GM18505 (cell line): Measurements from ENCODE around the gene CMSS1.

Experiments used
- ATAC-seq: cut with Tn5 transposase; IDR thresholded peaks from one replicate; pipeline ENCODE4 v1.9.1; 2021; ENCODE audit not compliant: unreplicated experiment
- POLR2A ChIP-seq: IDR thresholded peaks from 4 replicates; pipeline ENCODE4 v1.6.1; 2011; ENCODE audit warnings: borderline replicate concordance; ENCODE audit not compliant: insufficient read depth, insufficient read length; ENCODE audit errors: extremely low read depth

Gene CMSS1

DNA sequence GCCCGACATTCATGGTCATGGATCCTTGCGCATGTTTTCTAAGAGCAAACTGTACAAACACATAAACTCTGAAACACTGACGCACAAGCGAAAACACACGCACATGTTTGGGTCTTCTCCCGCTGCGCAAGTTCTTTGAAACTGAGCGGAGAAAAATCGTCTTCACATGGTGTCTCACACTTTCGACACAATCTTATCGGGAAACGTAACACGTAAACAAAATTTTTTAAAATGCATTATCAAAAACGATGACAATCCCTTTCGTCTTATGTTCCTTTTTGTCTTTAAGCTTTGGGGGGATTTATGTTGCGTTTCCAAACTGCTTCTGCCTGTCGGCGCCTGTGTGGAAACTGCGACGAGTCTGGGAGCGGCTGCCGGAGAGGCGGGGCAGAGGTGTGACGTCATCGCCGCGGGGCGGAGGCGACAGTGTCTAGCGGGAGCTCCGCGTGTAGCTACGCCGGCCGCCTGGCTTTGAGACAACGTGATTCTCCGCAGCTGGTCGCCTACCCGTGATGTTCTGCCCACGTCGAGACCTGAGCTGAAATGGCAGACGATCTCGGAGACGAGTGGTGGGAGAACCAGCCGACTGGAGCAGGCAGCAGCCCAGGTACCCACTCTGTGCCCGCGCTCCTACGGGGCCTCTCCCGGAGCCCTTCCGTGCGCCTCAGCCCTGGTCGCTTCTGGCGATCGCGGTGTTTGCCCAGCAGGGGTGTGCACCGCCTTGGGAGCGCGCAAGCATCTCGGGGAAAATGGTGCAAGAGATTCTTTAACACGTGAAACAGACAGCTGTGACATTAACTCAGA lies at the start of gene CMSS1:
Gene CMSS1, plus strand, starts transcription at position 426 of the 804 bp plus-strand sequence.
- TF ChIP-seq POLR2A: peak; percentile 86
- ATAC-seq: peak; percentile 98

DNA sequence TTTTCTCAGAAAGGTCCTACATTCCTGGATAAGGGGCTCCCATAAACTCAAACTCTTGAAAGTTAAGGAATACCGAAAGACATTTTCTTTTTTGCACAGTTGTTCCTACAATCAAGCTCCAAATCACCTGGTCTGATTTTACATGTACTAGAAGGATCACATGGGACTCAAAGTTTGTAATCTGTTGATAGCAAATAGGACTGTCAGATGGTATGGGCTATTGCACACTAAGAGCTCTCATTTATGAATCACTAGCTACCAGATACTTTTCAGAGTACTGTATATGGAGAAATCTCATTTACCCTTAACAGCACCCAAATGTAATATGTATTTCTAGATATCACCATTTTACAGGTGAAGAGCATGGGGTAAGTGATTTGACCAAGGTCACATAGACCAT lies 49.5 kb upstream of the CMSS1 start:
- no peak for ATAC-seq
- TF ChIP-seq POLR2A: no peak

DNA sequence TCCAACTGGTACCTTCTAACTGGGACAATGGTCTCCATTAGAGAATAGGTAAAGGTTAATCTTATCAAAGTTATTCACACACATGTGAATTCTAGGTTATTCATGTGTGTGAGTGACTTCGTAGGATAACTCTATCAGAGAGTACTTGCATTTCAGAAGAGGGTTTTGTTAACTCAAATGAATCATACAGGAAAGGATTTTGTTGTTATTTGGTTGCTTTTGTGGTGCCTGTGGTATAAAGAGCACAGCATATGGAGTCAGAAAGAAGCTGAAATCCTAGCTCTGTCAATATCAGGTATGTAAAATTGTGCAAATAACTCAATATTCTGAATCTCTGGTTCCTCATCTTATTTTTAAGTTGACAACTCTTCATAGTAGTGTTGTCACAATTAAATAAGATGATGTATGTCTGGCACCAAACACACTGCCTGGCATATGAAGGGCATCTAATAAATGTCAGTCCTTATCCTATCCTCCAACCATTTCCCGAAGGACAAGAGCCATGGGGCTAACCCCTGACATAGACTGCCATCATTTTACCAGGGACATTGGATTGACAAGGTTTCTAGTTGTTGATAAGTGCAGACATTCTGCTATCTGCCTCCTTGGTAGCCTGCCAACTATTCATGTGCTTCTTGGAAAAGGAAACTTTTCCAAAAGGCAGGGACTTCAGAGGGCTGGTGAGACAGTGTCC lies 48.7 kb upstream of the CMSS1 start:
- no peak for TF ChIP-seq POLR2A

DNA sequence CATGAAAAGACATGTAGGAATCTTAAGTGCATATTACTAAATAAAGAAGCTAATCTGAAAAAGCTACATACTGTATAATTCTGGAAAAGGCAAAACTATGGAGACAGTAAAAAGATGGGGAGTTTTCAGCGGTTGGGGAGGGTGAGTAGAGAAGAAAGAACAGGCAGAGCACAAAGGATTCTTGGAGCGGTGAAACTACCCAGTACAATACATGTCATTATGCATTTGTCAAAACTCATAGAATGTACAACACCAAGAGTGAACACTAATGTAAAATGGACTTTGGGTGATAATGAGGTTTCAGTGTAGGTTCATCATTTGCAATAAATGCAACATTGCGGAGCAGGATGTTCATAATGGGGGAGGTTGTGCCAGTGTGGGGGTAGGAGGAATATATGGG lies 45.5 kb upstream of the CMSS1 start:
- TF ChIP-seq POLR2A: no peak
- ATAC-seq: no peak

More for the DNA sequence above, 48.7 kb upstream of the CMSS1 start:
- ATAC-seq: no peak

GRCh38 chr3:99772671-99773070 lies 45.0 kb upstream of the CMSS1 start:
- TF ChIP-seq POLR2A: no peak
- ATAC-seq: no peak

DNA sequence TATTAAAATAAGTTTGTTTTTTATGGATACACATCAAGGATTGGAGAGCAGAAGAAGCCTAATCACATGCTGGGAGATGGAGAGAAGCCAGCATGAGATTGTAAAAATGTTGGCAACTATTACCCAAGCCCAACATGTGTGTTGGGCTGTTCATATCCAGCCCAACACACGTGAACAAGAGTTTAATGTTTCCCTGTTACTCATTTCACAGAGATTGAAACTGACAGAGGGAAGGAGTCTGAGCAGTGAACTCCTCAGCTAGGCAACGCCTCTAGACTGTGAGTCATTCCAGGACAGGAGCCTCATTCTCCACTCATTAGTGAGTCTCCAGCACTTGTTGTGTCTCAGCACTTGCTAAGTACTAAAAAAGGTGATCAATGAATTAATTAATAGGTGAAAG lies 43.2 kb upstream of the CMSS1 start:
- TF ChIP-seq POLR2A: no peak
- ATAC-seq: peak; percentile 99

DNA sequence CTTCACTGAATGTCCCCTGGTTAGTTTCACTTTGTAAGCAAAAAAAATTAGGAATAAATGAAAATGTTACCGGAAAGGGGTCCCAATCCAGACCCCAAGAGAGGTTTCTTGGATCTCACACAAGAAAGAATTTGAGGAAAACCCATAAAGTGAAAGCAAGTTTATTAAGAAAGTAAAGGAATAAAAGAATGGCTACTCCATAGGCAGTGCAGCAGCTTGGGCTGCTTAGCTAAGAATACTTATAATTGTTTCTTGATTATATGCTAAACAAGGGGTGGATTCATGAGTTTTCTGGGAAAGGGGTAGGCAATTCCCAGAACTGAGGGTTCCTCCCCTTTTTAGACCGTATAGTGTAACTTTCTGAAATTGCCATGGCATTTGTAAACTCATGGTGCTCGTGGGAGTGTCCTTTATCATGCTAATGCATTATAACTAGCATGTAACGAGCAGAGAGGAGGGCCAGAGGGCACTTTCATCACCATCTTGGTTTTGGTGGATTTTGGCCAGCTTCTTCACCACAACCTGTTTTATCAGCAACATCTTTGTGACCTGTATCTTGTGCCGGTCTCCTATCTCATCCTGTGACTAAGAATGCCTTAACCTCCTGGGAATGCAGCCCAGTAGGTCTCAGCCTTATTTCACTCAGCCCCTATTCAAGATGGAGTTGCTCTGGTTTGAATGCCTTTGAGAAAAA lies 41.0 kb upstream of the CMSS1 start:
- TF ChIP-seq POLR2A: no peak
- no peak for ATAC-seq

DNA sequence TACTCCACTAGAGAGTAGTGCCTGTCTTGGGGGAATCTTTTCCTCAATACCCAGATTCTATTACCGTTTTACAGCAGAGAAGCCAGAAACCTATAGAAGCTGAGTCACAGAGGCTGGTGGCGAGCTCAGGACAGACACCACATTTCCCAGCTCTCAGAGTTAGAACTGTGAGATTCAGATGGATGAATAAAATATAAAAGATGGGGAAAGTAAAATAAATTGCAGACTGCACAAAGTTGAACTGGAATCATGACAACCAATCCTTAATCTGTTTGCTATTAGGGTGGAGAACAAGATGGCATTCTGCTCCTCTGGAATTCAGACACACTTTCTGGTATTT lies 40.5 kb upstream of the CMSS1 start:
- no peak for TF ChIP-seq POLR2A
- ATAC-seq: no peak

DNA sequence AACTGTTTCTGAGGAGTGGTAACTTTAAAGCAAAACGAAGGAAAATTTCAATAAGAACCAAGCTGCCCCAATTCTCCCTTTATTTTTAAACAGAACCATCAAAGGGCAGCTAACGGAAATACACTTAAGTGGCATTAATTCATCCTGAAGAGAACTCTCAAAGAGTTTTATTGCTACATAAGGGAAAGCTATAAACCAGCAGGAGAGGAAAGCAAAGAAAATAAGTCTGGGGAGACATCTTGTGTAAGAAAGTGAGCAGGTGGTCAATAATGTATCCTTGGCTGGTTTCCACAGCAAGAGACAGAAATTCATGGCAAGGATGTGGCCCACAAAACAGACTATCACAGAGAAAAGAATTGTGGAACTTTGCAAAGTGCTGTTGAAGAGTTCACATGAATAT lies 40.0 kb upstream of the CMSS1 start:
- ATAC-seq: no peak
- TF ChIP-seq POLR2A: no peak

- no peak for ATAC-seq
Measured at GRCh38 chr3:99780749-99781148, 36.9 kb upstream of the CMSS1 start.

GRCh38 chr3:99781761-99782160 lies 35.9 kb upstream of the CMSS1 start:
- no peak for ATAC-seq
- TF ChIP-seq POLR2A: no peak

More at GRCh38 chr3:99780749-99781148, 36.9 kb upstream of the CMSS1 start:
- TF ChIP-seq POLR2A: no peak

- no peak for ATAC-seq
- TF ChIP-seq POLR2A: no peak
Measured at GRCh38 chr3:99783011-99783573, 34.6 kb upstream of the CMSS1 start.

DNA sequence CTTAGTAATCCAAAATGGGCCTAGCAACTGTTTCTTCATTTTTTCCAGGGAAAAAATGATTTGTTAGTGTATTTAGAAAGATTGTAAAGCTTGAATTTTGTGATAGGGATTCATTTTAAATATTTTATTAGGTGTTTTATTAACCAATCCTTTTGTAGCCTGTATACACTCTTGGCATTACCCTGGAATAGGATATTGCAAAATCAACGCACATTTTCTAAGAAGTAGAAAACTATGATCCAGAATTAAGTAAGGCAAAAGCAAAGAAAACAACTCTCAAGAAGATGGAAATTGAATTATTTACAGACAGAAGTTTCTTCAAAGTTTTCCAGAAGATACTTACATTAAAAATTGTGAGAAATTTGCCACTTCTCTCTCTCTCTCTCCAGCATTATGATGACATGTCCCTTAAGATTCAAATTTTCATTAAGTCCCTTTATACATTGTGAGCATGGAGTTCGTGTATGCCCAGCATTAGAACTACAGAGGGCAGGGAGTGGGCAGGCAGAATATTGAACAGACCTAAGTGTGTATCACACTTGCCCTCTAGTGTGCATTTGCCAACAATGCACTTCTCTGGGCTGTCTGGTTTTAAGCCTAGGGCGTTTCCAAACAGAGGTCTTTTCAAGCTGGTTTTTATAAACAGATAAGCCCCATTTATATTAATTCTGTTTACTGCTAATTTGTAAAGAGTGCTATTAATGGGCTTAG lies 28.5 kb upstream of the CMSS1 start:
- TF ChIP-seq POLR2A: no peak
- no peak for ATAC-seq
